Fibroblast of the aortic adventitia (primary cell): ENCODE results near the gene ADAMTS3. TPM values are rescaled to one million over a fixed set of nuclear protein-coding genes. Genes with fewer than 3 reads are reported as not detected.

Experiments used
- DNase-seq: peaks from one replicate; pipeline ENCODE4 v3.0.0-alpha.2; 2010; ENCODE audit warnings: low read depth
- H3K4me3 ChIP-seq: 2 replicates; pipeline ENCODE4 v1.5.1; 2011; ENCODE audit warnings: low read depth, mild to moderate bottlenecking, control low read depth, low read length, moderate library complexity
- total RNA-seq: library from RNA; depleted of rRNA; stranded (reverse); fragments of >200 nt; gene quantifications from 2 replicates; pipeline ENCODE4 v1.2.3, GENCODE V29; 2012; ENCODE audit warnings: low replicate concordance
- TF ChIP-seq, protein P1 (sequence below): IDR thresholded peaks from 2 replicates; pipeline ENCODE4 v1.5.1; 2011; ENCODE audit warnings: mild to moderate bottlenecking, low read length, control low read depth, inconsistent platforms; ENCODE audit not compliant: insufficient read depth

The ADAMTS3 gene
- total RNA-seq, 1 donor: 20.3 TPM

DNA sequence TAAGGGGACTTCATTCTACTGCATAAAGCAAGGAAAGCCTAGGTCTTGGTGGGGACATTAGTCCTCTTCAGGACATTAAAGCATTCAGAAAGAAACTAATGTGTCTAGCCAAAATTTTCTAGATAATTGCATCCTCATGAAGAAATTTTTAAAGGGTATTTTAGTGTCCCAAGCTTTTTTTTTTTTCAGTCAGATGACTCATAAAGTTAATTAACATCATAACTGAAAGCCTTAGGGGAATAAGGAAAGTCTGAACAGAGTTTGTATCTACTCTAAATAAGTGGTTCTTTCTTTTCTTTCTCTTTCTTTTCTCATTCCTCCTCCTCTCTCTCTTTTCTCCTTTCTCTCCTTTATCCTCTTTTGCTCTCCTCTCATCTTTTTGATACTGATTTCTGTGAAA lies 202.4 kb downstream of the ADAMTS3 start:
- H3K4me3 ChIP-seq: no peak overlapping the region
- no peak for DNase-seq
- TF ChIP-seq, protein P1, sequence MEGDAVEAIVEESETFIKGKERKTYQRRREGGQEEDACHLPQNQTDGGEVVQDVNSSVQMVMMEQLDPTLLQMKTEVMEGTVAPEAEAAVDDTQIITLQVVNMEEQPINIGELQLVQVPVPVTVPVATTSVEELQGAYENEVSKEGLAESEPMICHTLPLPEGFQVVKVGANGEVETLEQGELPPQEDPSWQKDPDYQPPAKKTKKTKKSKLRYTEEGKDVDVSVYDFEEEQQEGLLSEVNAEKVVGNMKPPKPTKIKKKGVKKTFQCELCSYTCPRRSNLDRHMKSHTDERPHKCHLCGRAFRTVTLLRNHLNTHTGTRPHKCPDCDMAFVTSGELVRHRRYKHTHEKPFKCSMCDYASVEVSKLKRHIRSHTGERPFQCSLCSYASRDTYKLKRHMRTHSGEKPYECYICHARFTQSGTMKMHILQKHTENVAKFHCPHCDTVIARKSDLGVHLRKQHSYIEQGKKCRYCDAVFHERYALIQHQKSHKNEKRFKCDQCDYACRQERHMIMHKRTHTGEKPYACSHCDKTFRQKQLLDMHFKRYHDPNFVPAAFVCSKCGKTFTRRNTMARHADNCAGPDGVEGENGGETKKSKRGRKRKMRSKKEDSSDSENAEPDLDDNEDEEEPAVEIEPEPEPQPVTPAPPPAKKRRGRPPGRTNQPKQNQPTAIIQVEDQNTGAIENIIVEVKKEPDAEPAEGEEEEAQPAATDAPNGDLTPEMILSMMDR: no peak

DNA sequence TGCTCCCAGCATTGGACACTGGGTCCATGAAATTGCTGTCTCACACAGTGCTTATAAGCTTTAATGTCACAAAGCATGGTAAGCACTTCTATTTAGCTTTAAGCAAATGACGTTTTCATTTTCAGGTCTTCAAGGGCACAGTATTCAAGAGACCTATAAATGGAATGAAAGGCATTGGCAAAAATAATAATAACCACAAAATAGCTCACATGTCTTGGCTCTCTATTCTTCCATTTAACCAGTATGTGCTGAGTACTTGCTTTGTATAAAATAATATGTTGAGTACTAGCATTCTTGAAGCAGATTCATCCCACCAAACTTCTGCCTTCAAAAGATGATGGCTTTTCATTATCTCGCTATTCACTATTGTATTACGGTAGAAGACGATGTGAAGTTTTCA lies 203.0 kb downstream of the ADAMTS3 start:
- TF ChIP-seq, protein P1: no peak
- no peak for DNase-seq
- H3K4me3 ChIP-seq: no peak overlapping the region

DNA sequence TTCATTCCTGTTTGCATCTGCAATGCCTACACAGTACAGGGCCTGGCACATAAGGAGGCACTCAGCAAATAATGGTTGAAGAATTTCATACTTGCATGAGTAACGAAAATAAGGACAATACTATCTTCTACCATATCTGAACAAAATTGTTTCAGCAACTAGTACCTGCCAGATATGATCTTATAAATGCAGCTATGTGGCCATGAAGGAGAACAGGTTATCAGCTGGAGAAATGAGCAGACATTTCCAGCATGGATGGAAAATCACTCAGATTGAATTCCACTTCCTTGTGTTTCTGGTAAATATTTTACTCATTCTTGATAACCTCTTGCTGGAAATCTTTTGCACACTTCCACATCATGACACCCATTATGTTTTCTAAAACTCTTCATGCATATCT lies 204.0 kb downstream of the ADAMTS3 start:
- DNase-seq: no peak
- no peak overlapping the region for H3K4me3 ChIP-seq
- TF ChIP-seq, protein P1: no peak

DNA sequence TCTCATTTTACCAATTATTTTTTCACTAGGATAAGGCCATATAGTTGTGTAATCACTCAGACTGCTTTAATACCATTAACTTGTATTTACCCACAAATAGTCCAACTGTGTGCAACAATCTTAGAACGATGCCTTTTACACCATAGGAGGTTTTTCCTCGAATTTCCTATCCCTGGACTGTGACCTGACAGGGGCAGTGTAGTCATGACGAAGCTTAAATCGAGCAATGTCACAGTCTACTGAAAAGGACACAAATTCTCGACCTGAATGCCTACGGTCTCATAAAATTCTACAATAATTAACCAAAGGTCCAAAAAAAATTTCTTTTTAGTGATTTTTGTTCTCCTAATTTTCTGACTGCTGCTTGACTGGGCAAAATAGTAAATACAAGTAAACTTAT lies 208.9 kb downstream of the ADAMTS3 start:
- no peak overlapping the region for H3K4me3 ChIP-seq
- TF ChIP-seq, protein P1: no peak
- DNase-seq: no peak

DNA sequence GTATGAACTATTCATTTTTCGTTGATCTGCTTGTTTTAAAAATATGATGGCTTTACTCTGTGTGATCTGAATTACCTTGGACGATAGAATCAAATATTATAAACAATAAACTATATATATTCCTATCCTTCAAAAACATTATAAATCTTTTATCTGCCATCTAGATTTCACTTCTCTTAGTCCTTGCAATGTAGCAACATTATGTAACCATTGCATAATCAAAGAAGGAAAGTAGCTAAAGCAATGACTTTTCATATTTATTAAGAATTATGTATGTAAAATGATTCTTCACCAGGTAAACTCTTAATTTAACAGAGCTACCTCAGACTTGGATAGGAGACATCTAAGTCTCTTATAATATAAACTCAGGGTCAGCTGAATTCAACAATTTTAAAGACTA lies 210.5 kb downstream of the ADAMTS3 start:
- H3K4me3 ChIP-seq: no peak overlapping the region
- TF ChIP-seq, protein P1: no peak
- DNase-seq: no peak

DNA sequence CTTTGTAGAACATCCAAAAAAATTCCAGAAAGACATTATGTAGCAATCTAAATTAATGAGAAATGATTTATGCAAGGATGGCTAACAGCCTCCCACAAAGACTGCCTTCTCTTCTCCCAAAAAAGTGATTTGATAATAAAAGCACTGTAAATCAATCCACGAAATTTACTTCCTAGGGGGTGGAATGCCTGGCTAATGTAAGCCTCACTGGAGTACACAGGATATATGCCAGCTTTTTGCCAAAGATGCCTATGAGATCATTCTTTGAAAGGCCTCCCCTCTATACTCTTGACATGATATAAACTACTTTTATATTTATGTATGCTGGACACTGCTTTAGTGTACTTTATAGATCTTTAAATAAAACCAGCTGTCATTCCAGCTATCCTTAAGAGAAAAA lies 211.1 kb downstream of the ADAMTS3 start:
- TF ChIP-seq, protein P1: no peak

DNA sequence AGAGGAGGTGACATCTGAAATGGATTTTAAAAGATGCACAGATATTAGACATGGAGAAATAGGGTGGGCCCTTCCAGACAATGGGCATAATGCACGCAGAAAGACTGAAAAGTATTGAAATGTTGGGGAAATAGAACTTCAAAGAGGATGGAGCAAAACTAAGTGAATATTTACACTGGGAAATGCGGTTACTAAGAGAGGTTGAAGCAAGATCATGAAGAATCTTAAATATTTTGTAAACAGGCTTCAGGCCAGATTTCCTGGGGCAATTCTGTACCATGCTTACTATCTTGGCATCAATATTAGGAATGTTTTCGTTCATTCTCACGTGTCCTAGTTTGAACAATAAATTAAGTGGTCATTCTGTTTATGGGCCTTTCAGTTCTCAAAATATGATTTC lies 216.3 kb downstream of the ADAMTS3 start:
- DNase-seq: no peak
- TF ChIP-seq, protein P1: no peak
- H3K4me3 ChIP-seq: no peak overlapping the region

More for the DNA sequence above, 211.1 kb downstream of the ADAMTS3 start:
- no peak overlapping the region for H3K4me3 ChIP-seq
- no peak for DNase-seq
